Stromal cell of bone marrow (primary cell): ENCODE data around the gene URB1.
"Not testable (repeated sequence)": the region's sequence is repeated elsewhere in the genome, so short reads cannot be mapped to it uniquely, and the experiment has no call there.

Experiments
- DNase-seq: peaks from one replicate; pipeline ENCODE4 v3.0.0-alpha.2; 2012; ENCODE audit warnings: low read depth

URB1 gene

DNA sequence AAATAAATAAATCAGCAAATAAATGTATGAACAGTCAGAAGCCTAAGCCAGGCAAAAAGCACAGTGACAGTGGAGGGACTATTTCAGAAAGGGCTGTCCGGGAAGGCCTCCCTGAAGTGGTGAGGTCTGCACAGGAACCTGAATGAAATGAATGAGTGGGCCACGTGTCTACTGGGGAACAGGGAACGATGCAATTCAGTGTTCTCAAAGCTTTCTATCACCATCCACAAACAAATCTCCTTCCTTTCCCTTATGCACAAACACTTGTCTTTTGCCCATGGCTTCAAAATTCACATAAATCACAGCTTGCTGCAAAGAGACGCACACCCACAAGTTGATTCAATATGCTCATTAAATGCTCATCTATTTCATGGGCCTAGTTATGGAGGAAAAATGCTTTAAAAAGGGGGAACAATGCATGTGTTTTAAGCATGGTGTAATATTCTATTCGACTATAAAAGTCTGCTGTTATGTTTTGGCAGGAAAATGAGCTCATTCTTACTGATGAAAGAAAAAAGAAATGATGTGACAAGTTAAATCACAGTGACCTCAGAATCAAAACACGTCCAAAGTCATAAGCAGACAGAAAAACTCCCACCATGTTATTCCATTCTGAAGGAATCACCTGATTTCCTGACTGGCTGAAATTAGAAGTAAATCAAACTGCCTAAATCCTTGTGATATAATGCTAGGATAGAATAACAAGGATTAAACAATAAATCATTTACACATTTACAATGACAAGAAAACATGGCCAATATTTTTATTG, 21.6 kb downstream of the URB1 start:
- DNase-seq: no peak

DNA sequence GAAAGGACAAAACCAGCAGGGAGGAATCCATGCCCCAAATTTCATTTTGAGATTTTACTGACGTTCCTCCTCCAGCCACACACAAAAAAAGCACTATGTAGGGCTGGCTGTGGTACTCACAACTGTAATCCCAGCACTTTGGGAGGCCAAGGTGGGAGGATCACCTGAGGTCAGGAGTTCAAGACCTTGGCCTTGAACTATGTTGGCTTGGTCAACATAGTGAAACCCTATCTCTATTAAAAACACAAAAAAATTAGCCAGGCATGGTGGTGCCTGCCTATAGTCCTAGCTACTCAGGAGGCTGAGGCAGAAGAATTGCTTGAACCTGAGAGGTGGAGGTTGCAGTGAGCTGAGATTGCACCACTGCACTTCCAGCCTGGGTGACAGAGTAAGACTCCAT, 23.9 kb downstream of the URB1 start:
- DNase-seq: not testable (repeated sequence)

DNA sequence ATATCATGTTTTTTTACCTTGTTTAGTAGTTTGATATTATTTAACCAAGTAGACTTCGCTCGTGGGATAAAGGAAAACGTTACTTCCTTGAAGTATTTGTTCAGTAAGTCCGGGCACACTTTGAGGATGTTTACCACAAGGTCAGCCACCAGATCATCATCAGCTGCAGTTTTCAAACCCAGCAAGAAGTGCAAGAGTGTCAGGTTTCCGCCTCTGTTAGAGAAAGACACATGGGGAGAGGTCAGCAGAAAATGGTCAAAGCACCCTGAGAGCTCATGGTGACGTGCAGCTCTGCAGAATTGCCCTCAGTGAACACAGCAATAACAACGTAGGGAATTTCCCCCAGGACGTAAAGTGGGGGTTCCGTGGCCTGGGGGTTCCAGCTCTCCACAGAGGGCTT, 24.4 kb downstream of the URB1 start:
- no peak for DNase-seq

GRCh38 chr21:32367158-32367557, 25.7 kb downstream of the URB1 start:
- no peak for DNase-seq

- no peak for DNase-seq
Measured at GRCh38 chr21:32366191-32366590, 26.6 kb downstream of the URB1 start.

DNA sequence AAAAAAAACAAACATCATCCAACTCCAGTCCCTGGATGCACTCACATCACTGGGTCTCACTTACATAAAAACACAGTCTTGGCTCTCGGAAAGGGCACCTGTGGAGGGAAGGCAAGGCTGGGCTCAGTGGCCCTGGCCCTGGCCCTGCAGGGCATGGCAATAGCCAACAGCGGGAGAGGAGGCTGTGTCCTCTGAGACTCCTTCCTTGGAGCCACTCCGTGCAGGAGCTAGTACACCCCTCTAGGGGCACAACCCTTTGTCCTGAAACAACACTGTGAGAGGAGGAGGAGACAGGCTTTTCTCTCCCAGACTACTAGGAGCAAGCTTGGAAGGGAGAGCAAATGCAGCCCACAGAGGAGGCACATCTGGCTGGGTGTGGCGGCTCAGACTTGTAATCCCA, 28.0 kb downstream of the URB1 start:
- DNase-seq: no peak

- no peak for DNase-seq
Measured at GRCh38 chr21:32364387-32364786, 28.4 kb downstream of the URB1 start.

- no peak for DNase-seq
Measured at GRCh38 chr21:32360401-32360975, 32.3 kb downstream of the URB1 start.

DNA sequence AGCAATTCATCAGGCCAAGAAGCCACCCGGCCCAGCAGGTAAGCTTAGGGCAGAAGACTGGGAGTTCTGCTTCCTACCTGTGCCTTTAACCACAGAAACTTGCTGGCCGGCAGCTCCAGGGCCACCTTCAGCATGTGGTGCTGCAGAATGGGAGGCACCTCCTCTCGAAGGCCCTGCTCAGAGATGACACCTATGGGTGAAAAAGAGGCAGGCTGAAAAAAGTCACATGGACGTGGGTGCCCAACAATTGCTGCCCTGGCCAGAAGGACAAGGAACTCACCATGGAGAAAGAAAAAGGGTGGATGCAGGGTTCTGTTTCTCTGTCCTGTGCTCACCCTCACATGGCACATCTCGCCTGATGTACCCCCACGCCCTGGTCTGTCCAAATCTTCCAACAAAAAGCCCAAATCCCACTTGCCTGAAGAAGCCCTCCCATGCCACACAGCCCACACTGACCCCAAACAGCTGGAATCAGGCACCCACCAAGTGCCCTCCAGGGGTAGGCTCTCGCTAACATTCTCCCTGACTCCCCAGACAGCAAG, 33.0 kb downstream of the URB1 start:
- no peak for DNase-seq

DNA sequence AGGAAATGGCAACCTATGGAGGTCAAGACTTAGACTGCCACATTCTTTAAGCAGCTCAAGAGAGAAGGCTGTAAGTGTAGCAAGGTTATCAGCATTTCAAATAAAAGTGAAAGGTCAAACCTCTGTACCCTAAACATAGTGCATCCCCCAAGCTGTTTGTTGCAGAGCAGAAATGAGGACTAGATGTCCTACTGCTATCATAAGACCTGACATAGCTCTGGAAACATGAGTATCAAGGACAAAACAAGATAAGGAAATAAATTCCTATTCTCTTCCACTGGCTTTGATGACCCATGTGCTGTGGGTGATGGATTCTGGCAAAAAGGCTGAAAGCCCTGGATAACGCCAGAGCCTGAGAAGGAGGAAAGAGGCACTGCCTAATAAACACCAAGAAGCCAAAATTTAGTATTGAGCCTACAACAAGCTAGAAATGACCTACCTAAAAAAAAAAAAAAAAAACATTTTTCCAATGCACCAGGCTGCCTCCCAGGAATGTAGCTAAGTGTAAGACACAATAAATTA, 35.9 kb downstream of the URB1 start:
- DNase-seq: no peak

- DNase-seq: no peak
Measured at GRCh38 chr21:32353002-32353711, 39.7 kb downstream of the URB1 start.

DNA sequence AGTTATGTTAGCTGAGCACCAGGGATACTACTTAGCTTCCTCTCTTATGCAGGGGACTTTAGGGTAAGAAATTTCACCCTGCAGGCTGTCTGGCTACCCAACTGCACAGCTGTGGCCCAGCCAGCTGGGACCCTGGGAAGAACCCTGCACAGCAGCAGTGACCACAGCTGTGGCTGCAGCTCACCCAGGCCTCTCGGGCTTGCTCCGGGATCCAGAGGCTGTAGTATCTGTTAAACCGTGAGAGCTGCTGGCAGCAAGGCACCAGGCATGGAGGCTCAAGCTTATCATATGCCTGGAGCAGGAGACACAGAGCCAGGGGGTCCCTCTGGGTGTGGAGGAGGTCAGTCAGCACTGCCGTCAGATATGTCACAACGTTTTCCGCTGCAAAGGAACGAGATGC, 40.3 kb downstream of the URB1 start:
- DNase-seq: no peak

DNA sequence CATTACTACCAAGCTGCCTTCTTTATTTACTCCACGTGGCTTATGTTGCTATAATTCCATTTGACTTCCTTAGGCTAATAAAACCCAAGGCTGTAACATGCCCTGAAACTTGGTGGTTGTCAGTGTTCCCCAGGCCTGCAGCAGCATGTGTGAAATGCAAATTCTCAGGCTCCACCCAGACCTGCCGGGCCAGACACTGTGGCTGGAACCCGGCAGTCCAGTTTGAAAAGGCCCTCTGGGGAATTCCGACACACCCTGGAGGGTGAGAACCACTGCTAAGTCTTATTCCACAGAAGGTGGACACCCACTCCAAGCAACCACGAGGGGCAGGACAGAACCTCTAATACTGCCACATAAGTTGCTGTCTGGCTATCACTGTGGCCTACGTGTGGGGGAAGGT, 41.4 kb downstream of the URB1 start:
- DNase-seq: no peak

GRCh38 chr21:32350981-32351380, 41.8 kb downstream of the URB1 start:
- DNase-seq: no peak

DNA sequence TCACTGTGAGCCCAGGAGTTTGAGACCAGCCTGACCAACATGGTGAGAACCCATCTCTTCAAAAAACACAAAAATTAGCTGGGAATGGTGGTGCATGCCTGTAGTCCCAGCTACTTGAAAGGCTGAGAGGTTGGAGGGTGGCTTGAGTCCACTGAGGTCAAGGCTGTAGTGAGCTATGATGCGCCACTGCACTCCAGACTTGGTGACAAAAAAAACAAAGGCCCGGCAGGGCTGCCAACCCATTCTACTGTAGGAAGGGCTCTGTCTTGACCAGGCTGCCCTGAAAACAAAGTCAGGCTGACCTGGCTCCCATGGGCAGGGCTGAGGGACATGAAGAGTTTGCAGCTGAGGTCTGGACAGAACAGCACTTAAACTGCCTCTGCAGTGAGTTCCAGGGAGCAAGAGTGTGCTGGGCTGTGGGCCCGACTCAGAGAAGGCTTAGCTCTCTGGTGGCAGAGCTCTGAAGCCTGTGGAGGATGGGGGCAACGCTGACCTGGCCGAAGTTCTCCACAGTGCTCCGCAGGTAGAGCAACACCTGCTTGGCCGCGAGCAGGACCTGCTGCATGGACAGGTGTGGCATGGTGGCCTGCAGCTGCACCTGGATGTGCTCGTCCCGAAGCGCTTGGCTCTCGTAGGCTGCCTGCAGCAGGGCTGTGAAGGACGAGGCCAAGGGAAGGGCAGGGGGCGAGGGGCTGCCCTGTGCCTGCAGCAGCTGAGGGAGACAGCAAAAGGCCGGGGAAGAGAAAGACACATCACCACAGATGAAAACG, 42.4 kb downstream of the URB1 start:
- no peak for DNase-seq

GRCh38 chr21:32349333-32349944, 43.4 kb downstream of the URB1 start:
- DNase-seq: no peak

DNA sequence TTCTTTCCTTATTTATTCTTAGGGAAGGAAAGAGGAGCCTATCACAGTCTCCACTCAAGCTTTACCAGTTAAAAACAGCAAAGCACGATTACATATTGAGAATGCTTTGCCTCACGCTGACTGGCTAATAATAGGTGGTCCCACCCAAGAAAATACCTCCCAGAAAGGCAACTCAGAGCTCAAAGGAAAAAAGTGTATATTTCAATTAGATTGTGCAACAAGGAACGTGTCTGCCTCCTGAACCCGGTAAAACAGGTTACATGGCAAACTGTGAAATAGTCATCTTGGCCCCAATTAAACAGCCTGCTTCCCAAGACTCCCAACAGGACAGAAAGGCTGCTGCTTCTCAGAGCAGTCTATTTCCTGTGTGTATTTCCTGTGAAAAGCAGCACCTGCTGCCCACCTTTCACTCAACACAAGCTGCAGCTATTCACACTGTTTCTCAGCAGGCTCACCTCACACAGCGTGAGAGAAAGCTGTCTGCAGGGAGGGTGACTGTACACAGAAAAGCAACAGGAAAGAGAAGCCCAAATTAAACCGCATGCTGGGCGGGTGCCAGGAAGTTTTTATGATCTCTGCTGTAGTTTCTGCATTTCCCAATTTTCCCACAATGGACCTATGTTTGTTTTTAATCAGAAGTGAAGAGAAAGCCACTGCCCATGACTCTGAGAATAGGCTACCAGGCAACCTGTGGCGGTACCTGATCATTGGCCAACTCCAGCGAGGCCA, 44.0 kb downstream of the URB1 start:
- DNase-seq: no peak

- no peak for DNase-seq
Measured at GRCh38 chr21:32347977-32348376, 44.8 kb downstream of the URB1 start.

GRCh38 chr21:32347351-32347750, 45.5 kb downstream of the URB1 start:
- no peak for DNase-seq

DNA sequence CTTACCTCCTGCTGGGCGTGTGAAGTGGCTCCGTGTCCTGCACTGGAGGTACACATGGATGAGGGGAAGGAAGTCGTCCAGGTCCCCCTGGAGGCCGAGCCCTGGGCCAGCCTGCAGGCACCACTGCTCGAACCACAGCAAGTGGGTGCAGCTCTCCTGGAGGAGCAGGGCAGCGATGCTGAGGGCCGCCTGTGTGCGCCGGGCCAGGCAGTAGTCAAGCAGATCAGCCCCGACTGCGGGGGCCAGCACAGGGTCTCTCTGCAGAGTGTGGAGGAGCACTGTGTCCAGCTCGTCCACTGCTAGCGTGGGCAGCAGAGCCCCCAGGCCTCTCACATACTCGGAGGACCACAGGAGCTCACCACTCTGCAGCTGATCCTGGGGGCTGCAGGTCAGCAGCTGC, 45.9 kb downstream of the URB1 start:
- DNase-seq: no peak
